GM12872 (cell line): ENCODE measurements around the gene PARP6.

Experiments
- TF ChIP-seq, protein P1 (sequence below): IDR thresholded peaks from 3 replicates; pipeline ENCODE4 v1.5.1; 2011; ENCODE audit warnings: low read depth, mild to moderate bottlenecking, low read length, moderate library complexity; ENCODE audit not compliant: insufficient read depth

The PARP6 gene

DNA sequence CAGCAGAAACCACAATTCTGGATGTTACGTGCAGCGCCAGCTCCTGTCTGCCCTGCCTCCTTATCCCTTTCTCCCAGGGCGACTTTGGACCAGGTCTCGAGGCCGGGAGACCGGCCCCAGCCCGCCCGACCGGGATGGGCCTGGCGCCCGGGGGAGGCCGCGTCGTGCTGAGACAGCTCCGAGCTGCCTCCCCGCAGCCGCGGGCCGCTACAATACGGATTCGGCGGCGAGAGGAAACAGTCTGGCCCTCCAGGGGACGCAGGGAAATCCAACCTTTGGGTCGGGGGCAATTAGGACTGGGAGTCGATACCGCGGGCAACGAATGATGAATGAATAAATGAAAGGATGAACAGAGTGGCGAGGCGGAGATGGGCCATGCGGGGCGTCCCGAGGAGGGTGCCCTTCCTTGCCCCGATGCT is 75.3 kb downstream of the PARP6 start:
- TF ChIP-seq, protein P1, sequence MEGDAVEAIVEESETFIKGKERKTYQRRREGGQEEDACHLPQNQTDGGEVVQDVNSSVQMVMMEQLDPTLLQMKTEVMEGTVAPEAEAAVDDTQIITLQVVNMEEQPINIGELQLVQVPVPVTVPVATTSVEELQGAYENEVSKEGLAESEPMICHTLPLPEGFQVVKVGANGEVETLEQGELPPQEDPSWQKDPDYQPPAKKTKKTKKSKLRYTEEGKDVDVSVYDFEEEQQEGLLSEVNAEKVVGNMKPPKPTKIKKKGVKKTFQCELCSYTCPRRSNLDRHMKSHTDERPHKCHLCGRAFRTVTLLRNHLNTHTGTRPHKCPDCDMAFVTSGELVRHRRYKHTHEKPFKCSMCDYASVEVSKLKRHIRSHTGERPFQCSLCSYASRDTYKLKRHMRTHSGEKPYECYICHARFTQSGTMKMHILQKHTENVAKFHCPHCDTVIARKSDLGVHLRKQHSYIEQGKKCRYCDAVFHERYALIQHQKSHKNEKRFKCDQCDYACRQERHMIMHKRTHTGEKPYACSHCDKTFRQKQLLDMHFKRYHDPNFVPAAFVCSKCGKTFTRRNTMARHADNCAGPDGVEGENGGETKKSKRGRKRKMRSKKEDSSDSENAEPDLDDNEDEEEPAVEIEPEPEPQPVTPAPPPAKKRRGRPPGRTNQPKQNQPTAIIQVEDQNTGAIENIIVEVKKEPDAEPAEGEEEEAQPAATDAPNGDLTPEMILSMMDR, result no peak

DNA sequence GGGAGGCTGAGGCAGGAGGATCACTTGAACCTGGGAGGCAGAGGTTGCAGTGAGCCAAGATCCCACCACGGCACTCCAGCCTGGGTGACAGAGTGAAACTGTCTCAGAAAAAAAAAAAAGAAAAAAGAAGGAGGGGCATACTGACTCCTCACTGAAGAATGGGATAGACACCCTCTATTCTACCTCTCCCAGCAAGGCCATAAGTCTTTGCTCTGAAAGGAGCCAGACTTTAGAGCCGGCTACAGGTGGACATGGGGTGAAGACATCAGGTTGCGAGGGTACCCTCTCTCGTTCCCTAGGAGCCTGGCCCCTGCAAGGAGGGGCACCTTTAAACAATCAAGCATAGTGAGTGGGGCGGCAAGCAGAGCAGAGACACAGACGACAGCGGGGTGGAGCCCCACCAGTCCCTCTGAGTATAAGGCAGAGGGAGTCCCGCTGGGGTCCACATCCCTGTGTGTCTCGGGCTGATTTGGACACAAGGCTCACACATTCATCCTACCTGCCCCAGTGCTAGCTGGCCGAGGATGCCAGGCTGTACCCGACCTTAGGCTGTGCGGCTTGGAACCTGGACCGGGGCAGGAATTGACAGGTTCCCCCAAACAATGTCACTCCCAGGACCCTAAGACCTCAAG is 75.8 kb downstream of the PARP6 start:
- TF ChIP-seq, protein P1, result no peak

DNA sequence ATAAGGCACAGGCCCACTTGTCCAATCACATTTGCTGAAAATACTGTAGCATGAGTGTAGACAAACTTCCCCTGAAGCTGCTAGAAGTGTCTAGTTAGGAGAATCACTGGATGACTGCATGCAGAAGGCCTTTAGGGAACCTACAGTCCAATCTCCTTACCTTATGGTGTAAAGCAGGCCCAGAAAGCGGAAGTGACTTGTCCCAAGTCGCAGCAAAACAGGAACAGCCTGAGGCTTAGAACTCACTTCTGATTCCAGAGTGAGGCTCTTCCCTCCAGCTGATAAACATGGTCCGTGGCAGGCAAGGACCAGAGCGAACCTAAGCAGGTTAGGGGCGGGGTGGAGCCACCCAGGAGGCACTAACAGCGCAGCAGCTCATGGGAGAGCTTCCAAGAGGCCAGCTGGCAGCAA is 77.2 kb downstream of the PARP6 start:
- TF ChIP-seq, protein P1, result no peak

DNA sequence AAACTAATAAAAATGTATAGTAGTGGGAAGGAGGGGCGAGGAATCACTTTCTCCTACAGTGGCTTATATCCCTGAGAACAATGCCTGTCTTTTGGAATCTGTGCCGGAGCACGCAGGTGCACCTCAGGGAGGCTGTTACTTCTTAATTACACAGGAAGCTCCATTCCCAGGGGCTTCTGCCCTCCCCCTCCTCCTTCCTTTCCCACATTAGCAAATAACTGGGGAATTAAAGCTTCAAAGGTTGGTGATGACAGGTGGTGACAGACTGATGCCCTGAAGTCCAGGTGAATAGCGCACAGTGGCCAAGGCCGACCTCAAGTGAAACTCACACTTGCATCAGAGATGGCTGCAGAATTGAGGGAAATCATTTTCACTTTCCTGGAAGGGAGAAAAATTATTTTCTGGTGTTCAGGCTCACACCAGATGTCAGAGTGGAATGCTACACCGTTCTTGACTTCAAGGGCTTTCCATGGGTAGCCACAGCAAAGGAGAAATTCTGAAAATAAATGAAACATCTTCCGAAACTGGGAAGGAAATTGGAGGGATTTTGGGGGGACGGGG is 78.4 kb downstream of the PARP6 start:
- TF ChIP-seq, protein P1, result no peak

DNA sequence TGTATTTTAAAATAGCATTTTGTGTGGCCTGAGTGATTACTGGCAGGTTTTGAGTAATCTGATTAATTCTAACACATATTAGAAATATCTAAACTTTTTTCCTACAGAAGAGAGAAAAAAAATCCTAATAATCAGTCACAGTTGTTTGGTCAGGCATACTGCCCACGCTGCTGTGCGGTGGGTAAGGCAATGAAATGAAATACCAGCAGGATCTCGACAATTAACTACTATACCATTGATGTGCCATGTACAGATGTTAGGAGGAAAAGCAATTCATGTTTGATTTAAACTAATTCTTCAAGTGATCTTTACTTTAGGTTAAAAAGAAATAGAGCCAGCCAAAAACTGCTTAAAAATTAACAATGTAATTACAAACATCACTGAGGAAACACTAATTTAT is 79.9 kb downstream of the PARP6 start:
- TF ChIP-seq, protein P1, result no peak
